CD4-positive, alpha-beta T cell treated with Interferon gamma for 1 hour (primary cell): ENCODE results near the gene RBM27.
A peak's percentile ranks its signal among the peaks of the same experiment; 100 is the strongest.
"Not testable (repeated sequence)": the region's sequence is repeated elsewhere in the genome, so short reads cannot be mapped to it uniquely, and the experiment has no call there.

ENCODE experiments used
- DNase-seq: peaks from one replicate; pipeline ENCODE4 v3.0.0-alpha.2; 2020

RBM27 gene

GRCh38 chr5:146203011-146203871 is at the start of gene RBM27:
Gene RBM27, plus strand, starts transcription at chr5:146203605. Its CDS starts 161 bp downstream, at chr5:146203766.
- peak; percentile 97 for DNase-seq

GRCh38 chr5:146158255-146158654 is 45.1 kb upstream of the RBM27 start:
- no peak for DNase-seq

GRCh38 chr5:146164382-146164781 is 39.0 kb upstream of the RBM27 start:
- DNase-seq = no peak

- no peak for DNase-seq
Measured at GRCh38 chr5:146165460-146165859, 37.9 kb upstream of the RBM27 start.

GRCh38 chr5:146165903-146166302 is 37.5 kb upstream of the RBM27 start:
- DNase-seq = no peak

- no peak for DNase-seq
Measured at GRCh38 chr5:146169076-146169475, 34.3 kb upstream of the RBM27 start.

- DNase-seq = not testable (repeated sequence)
Measured at GRCh38 chr5:146173049-146173448, 30.4 kb upstream of the RBM27 start.

GRCh38 chr5:146173597-146173996 is 29.8 kb upstream of the RBM27 start:
- DNase-seq = no peak

GRCh38 chr5:146176805-146177204 is 26.6 kb upstream of the RBM27 start:
- no peak for DNase-seq

- DNase-seq = no peak
Measured at GRCh38 chr5:146179696-146180095, 23.7 kb upstream of the RBM27 start.

GRCh38 chr5:146183403-146183802 is 20.0 kb upstream of the RBM27 start:
- not testable (repeated sequence) for DNase-seq

GRCh38 chr5:146185161-146185560 is 18.2 kb upstream of the RBM27 start:
- DNase-seq = no peak

GRCh38 chr5:146188358-146188757 is 15.0 kb upstream of the RBM27 start:
- no peak for DNase-seq

GRCh38 chr5:146192571-146193043 is 10.8 kb upstream of the RBM27 start:
- DNase-seq = no peak

GRCh38 chr5:146193285-146193684 is 10.1 kb upstream of the RBM27 start:
- DNase-seq = no peak

GRCh38 chr5:146194997-146195396 is 8.4 kb upstream of the RBM27 start:
- DNase-seq = not testable (repeated sequence)

GRCh38 chr5:146196459-146197048 is 6.9 kb upstream of the RBM27 start:
- DNase-seq = no peak

- DNase-seq = no peak
Measured at GRCh38 chr5:146199176-146199815, 4.1 kb upstream of the RBM27 start.

GRCh38 chr5:146201795-146202194 is 1.6 kb upstream of the RBM27 start:
- DNase-seq = not testable (repeated sequence)

GRCh38 chr5:146203872-146204192 is 427 bp downstream of the RBM27 start:
- DNase-seq = no peak

GRCh38 chr5:146205499-146206202 is 2.2 kb downstream of the RBM27 start:
- DNase-seq = no peak

- no peak for DNase-seq
Measured at GRCh38 chr5:146206257-146206656, 2.9 kb downstream of the RBM27 start.

GRCh38 chr5:146208916-146209522 is 5.6 kb downstream of the RBM27 start:
- no peak for DNase-seq
